ENCODE measurements around the gene PDCL3.

Gene PDCL3

GRCh38 chr2:100606332-100606725 is 43.5 kb downstream of the PDCL3 start:
- ChIA-PET POLR2A (interaction anchor here (0.7 kb wide), 1 partner anchor 396 kb away, joined by 3 read pairs; the partner anchor contains the start of gene RPL31), CTCF (interaction anchor here (0.8 to 1.3 kb wide), 4 partner anchors 12 to 612 kb away, joined by 3 to 7 read pairs (median 3); no protein-coding TSS in a partner anchor)
- TF ChIP-seq NFRKB (IDR thresholded peaks at IDR 0.05) (no peak), CTBP1 (IDR thresholded peaks at IDR 0.05; ENCODE audit: borderline replicate concordance) (no peak), TARDBP (IDR thresholded peaks at IDR 0.05) (no peak), SP1 (IDR thresholded peaks at IDR 0.05) (no peak), ELF4 (IDR thresholded peaks at IDR 0.05) (no peak), ARNT (IDR thresholded peaks at IDR 0.05) (no peak), LEF1 (IDR thresholded peaks at IDR 0.05; ENCODE audit: borderline replicate concordance) (no peak), HDGF (IDR thresholded peaks at IDR 0.05; ENCODE audit: borderline replicate concordance) (no peak), FOXK2 (IDR thresholded peaks at IDR 0.05) (no peak), L3MBTL2 (conservative IDR thresholded peaks at IDR 0.05) (no peak), FOXM1 (IDR thresholded peaks at IDR 0.05; ENCODE audit: borderline replicate concordance) (no peak), BHLHE40 (IDR thresholded peaks at IDR 0.05; ENCODE audit: borderline replicate concordance) (no peak), FOXA1 (IDR thresholded peaks at IDR 0.05) (no peak), ZNF384 (IDR thresholded peaks at IDR 0.05) (no peak), SUZ12 (IDR thresholded peaks at IDR 0.05) (no peak), PKNOX1 (IDR thresholded peaks at IDR 0.05) (no peak)
- no peak for DNase-seq (ENCODE audit: extremely low spot score)

GRCh38 chr2:100606726-100607343 is 44.0 kb downstream of the PDCL3 start:
- DNase-seq (ENCODE audit: extremely low spot score) = peak; percentile 66
- TF ChIP-seq FOXM1 (IDR thresholded peaks at IDR 0.05; ENCODE audit: borderline replicate concordance) (no peak), HDGF (IDR thresholded peaks at IDR 0.05; ENCODE audit: borderline replicate concordance) (no peak)
- POLR2A ChIA-PET = interaction anchor here (0.7 kb wide), 1 partner anchor 395 kb away, joined by 3 read pairs; the partner anchor contains the start of gene RPL31
- CTCF ChIA-PET = interaction anchor here (0.6 to 1.3 kb wide), 8 partner anchors 11 to 611 kb away, joined by 3 to 7 read pairs (median 3); partner anchors contain the start of gene RPL31

GRCh38 chr2:100610381-100610831 is 47.6 kb downstream of the PDCL3 start:
- POLR2A ChIA-PET = interaction anchor here (1.7 kb wide), 1 partner anchor 392 kb away, joined by 7 read pairs; the partner anchor contains the start of gene RPL31

GRCh38 chr2:100611079-100612029 is 48.6 kb downstream of the PDCL3 start:
- DNase-seq (ENCODE audit: extremely low spot score) = no peak
- TF ChIP-seq ZNF384 (IDR thresholded peaks at IDR 0.05) = no peak
- no peak for TF ChIP-seq FOXK2 (IDR thresholded peaks at IDR 0.05)
- TF ChIP-seq L3MBTL2 (conservative IDR thresholded peaks at IDR 0.05) = no peak
- TF ChIP-seq PKNOX1 (IDR thresholded peaks at IDR 0.05) = no peak
- no peak for TF ChIP-seq SUZ12 (IDR thresholded peaks at IDR 0.05)
- TF ChIP-seq SP1 (IDR thresholded peaks at IDR 0.05) = no peak
- TF ChIP-seq FOXA1 (IDR thresholded peaks at IDR 0.05) = no peak
- TF ChIP-seq CTBP1 (IDR thresholded peaks at IDR 0.05; ENCODE audit: borderline replicate concordance) = no peak
- no peak for TF ChIP-seq NFRKB (IDR thresholded peaks at IDR 0.05)
- no peak for TF ChIP-seq ARNT (IDR thresholded peaks at IDR 0.05)
- no peak for TF ChIP-seq BHLHE40 (IDR thresholded peaks at IDR 0.05; ENCODE audit: borderline replicate concordance)
- TF ChIP-seq FOXM1 (IDR thresholded peaks at IDR 0.05; ENCODE audit: borderline replicate concordance) = no peak
- ChIA-PET CTCF (interaction anchor here (0.8 to 1.4 kb wide), 6 partner anchors 10 to 594 kb away, joined by 3 to 8 read pairs (median 4); no protein-coding TSS in a partner anchor), POLR2A (no interaction called here)

More at GRCh38 chr2:100610381-100610831, 47.6 kb downstream of the PDCL3 start:
- peak; percentile 75 for DNase-seq (ENCODE audit: extremely low spot score)
- CTCF ChIA-PET = interaction anchor here (1.2 to 1.4 kb wide), 6 partner anchors 9 to 595 kb away, joined by 3 to 8 read pairs (median 4); no protein-coding TSS in a partner anchor
- TF ChIP-seq ARNT (IDR thresholded peaks at IDR 0.05) = no peak
- no peak for TF ChIP-seq ZNF384 (IDR thresholded peaks at IDR 0.05)
- no peak for TF ChIP-seq SP1 (IDR thresholded peaks at IDR 0.05)
- TF ChIP-seq BHLHE40 (IDR thresholded peaks at IDR 0.05; ENCODE audit: borderline replicate concordance) = no peak
- TF ChIP-seq FOXA1 (IDR thresholded peaks at IDR 0.05) = no peak
- TF ChIP-seq PKNOX1 (IDR thresholded peaks at IDR 0.05) = no peak
- no peak for TF ChIP-seq LEF1 (IDR thresholded peaks at IDR 0.05; ENCODE audit: borderline replicate concordance)
- TF ChIP-seq ELF4 (IDR thresholded peaks at IDR 0.05) = no peak
- TF ChIP-seq FOXK2 (IDR thresholded peaks at IDR 0.05) = no peak
- TF ChIP-seq L3MBTL2 (conservative IDR thresholded peaks at IDR 0.05) = no peak
- TF ChIP-seq NFRKB (IDR thresholded peaks at IDR 0.05) = no peak
- TF ChIP-seq TARDBP (IDR thresholded peaks at IDR 0.05) = no peak
- TF ChIP-seq SUZ12 (IDR thresholded peaks at IDR 0.05) = no peak
- TF ChIP-seq HDGF (IDR thresholded peaks at IDR 0.05; ENCODE audit: borderline replicate concordance) = no peak

- ChIA-PET POLR2A (no interaction called here), CTCF (no interaction called here)
- TF ChIP-seq ZNF384 (IDR thresholded peaks at IDR 0.05) = no peak
- no peak for TF ChIP-seq SUZ12 (IDR thresholded peaks at IDR 0.05)
- TF ChIP-seq TARDBP (IDR thresholded peaks at IDR 0.05) = no peak
- no peak for TF ChIP-seq SP1 (IDR thresholded peaks at IDR 0.05)
- TF ChIP-seq BHLHE40 (IDR thresholded peaks at IDR 0.05; ENCODE audit: borderline replicate concordance) = no peak
- TF ChIP-seq PKNOX1 (IDR thresholded peaks at IDR 0.05) = no peak
- no peak for TF ChIP-seq ARNT (IDR thresholded peaks at IDR 0.05)
- TF ChIP-seq ELF4 (IDR thresholded peaks at IDR 0.05) = no peak
- no peak for TF ChIP-seq FOXK2 (IDR thresholded peaks at IDR 0.05)
- TF ChIP-seq CTBP1 (IDR thresholded peaks at IDR 0.05; ENCODE audit: borderline replicate concordance) = no peak
- no peak for TF ChIP-seq FOXM1 (IDR thresholded peaks at IDR 0.05; ENCODE audit: borderline replicate concordance)
- TF ChIP-seq LEF1 (IDR thresholded peaks at IDR 0.05; ENCODE audit: borderline replicate concordance) = no peak
- TF ChIP-seq HDGF (IDR thresholded peaks at IDR 0.05; ENCODE audit: borderline replicate concordance) = no peak
- no peak for TF ChIP-seq FOXA1 (IDR thresholded peaks at IDR 0.05)
- no peak for TF ChIP-seq NFRKB (IDR thresholded peaks at IDR 0.05)
- no peak for TF ChIP-seq L3MBTL2 (conservative IDR thresholded peaks at IDR 0.05)
- no peak for DNase-seq (ENCODE audit: extremely low spot score)
Measured at GRCh38 chr2:100612388-100613000, 49.7 kb downstream of the PDCL3 start.
